Raji (cell line): ENCODE measurements around the gene ANKRD10.

Experiments
- POLR2A ChIP-seq: IDR thresholded peaks from 2 replicates; pipeline ENCODE4 v1.6.1; 2011; ENCODE audit warnings: low read depth, low read length, control low read depth; ENCODE audit not compliant: insufficient read depth

ANKRD10 gene

GRCh38 chr13:110860983-110861382 lies 53.9 kb downstream of the ANKRD10 start:
- no peak for TF ChIP-seq POLR2A

GRCh38 chr13:110856942-110857835 lies 57.7 kb downstream of the ANKRD10 start:
- no peak for TF ChIP-seq POLR2A

- TF ChIP-seq POLR2A: no peak
These were observed 59.5 kb downstream of the ANKRD10 start for GRCh38 chr13:110855363-110855762.

GRCh38 chr13:110854866-110855265 lies 60.0 kb downstream of the ANKRD10 start:
- TF ChIP-seq POLR2A: no peak

- TF ChIP-seq POLR2A: no peak
These were observed 61.6 kb downstream of the ANKRD10 start for GRCh38 chr13:110853235-110853721.

GRCh38 chr13:110850840-110851239 lies 64.0 kb downstream of the ANKRD10 start:
- no peak for TF ChIP-seq POLR2A

- TF ChIP-seq POLR2A: no peak
These were observed 64.9 kb downstream of the ANKRD10 start for GRCh38 chr13:110850006-110850405.

- TF ChIP-seq POLR2A: no peak
These were observed 69.3 kb downstream of the ANKRD10 start for GRCh38 chr13:110845520-110845919.

GRCh38 chr13:110841846-110842245 lies 73.0 kb downstream of the ANKRD10 start:
- no peak for TF ChIP-seq POLR2A

GRCh38 chr13:110841406-110841805 lies 73.5 kb downstream of the ANKRD10 start:
- TF ChIP-seq POLR2A: no peak

- TF ChIP-seq POLR2A: no peak
These were observed 75.9 kb downstream of the ANKRD10 start for GRCh38 chr13:110838867-110839538.

GRCh38 chr13:110838116-110838515 lies 76.8 kb downstream of the ANKRD10 start:
- TF ChIP-seq POLR2A: no peak

GRCh38 chr13:110836605-110836903 lies 78.3 kb downstream of the ANKRD10 start:
- TF ChIP-seq POLR2A: no peak

GRCh38 chr13:110835721-110836604 lies 78.9 kb downstream of the ANKRD10 start:
- TF ChIP-seq POLR2A: no peak

GRCh38 chr13:110834572-110834971 lies 80.3 kb downstream of the ANKRD10 start:
- TF ChIP-seq POLR2A: no peak
